Fibroblast of lung (primary cell): ENCODE measurements around the gene C1orf105.

ENCODE experiments used
- EZH2 ChIP-seq: IDR thresholded peaks from 2 replicates; pipeline ENCODE4 v1.5.1; 2012; ENCODE audit warnings: low read length, control low read depth, mild to moderate bottlenecking; ENCODE audit errors: missing control alignments
- TF ChIP-seq, protein P1 (sequence below), 2 donors: IDR thresholded peaks in 1 of 2; conservative IDR thresholded peaks in 1 of 2; 1 replicate in 1 of 2; 2 replicates in 1 of 2; pipeline ENCODE4 v1.5.1; 2011 to 2012; ENCODE audit warnings: low read length in 2 of 2, control low read depth in 1 of 2, inconsistent platforms in 1 of 2, low read depth in 1 of 2, mild to moderate bottlenecking in 1 of 2

DNA sequence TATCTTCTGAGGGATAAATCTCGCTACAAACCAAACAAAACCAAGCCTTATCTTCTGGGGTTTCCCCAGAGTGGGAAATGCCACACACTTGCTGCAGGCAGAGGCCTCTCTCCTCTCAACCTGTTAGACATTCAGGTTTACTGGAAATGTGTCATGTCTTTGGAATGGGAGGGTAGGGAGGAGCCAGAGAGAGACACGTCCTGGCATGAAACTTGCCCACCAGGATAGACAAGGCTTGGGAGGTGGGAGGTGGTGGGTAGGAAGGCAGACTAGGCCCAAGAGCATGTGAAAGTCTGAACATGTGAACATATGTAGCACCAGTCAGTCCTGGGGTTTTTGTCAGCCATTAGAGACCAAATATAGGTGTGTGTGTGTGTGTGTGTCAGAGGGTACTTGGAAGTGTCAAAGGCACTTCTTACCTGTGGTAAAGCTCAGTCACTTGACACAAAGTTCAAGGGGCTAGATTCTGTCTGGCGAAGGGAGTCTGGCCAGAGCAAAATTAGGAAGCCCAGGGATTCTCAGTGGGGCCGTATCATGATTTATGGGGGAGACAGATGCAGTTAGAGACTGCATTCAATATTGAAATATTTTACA is 55.8 kb downstream of the C1orf105 start:
- TF ChIP-seq, protein P1, sequence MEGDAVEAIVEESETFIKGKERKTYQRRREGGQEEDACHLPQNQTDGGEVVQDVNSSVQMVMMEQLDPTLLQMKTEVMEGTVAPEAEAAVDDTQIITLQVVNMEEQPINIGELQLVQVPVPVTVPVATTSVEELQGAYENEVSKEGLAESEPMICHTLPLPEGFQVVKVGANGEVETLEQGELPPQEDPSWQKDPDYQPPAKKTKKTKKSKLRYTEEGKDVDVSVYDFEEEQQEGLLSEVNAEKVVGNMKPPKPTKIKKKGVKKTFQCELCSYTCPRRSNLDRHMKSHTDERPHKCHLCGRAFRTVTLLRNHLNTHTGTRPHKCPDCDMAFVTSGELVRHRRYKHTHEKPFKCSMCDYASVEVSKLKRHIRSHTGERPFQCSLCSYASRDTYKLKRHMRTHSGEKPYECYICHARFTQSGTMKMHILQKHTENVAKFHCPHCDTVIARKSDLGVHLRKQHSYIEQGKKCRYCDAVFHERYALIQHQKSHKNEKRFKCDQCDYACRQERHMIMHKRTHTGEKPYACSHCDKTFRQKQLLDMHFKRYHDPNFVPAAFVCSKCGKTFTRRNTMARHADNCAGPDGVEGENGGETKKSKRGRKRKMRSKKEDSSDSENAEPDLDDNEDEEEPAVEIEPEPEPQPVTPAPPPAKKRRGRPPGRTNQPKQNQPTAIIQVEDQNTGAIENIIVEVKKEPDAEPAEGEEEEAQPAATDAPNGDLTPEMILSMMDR (conservative IDR thresholded peaks at IDR 0.05 in 1 of 2, IDR thresholded peaks at IDR 0.05 in 1 of 2; ENCODE audit: low read depth in 1 of 2, low read length in 2 of 2) = no peak
- TF ChIP-seq EZH2 = no peak
